Neural progenitor cell (in vitro differentiated cells): ENCODE results near the gene PSD2. TPM values are rescaled to one million over a fixed set of nuclear protein-coding genes. Genes with fewer than 3 reads are reported as not detected.

Experiments used
- DNase-seq: peaks from one replicate; pipeline ENCODE4 v3.0.0-alpha.2; 2016; ENCODE audit warnings: low spot score
- H2AFZ ChIP-seq: fragments of 200-600 bp; sonication (generic); replicated peaks from 2 replicates; pipeline ENCODE4 v1.6.1; 2016; ENCODE audit warnings: antibody characterized with exemption
- H3F3A ChIP-seq: fragments of 200-600 bp; sonication (generic); 2 replicates; pipeline ENCODE4 v1.6.1; 2016; ENCODE audit warnings: antibody characterized with exemption, low read depth
- H3K27ac ChIP-seq: fragments of 200-600 bp; sonication (generic); 2 replicates; pipeline ENCODE4 v1.5.1; 2016; ENCODE audit warnings: mild to moderate bottlenecking
- H3K27me3 ChIP-seq: fragments of 200-600 bp; sonication (generic); 2 replicates; pipeline ENCODE4 v1.6.1; 2016; ENCODE audit warnings: mild to moderate bottlenecking, moderate library complexity
- H3K36me3 ChIP-seq: fragments of 200-600 bp; sonication (generic); 2 replicates; pipeline ENCODE4 v1.5.1; 2016
- H3K4me1 ChIP-seq: fragments of 200-600 bp; sonication (generic); 2 replicates; pipeline ENCODE4 v1.6.1; 2016; ENCODE audit warnings: mixed run types
- H3K4me2 ChIP-seq: fragments of 200-600 bp; sonication (generic); 2 replicates; pipeline ENCODE4 v1.6.1; 2016
- H3K4me3 ChIP-seq: fragments of 200-600 bp; sonication (generic); 2 replicates; pipeline ENCODE4 v1.5.1; 2016
- H3K79me2 ChIP-seq: fragments of 200-600 bp; sonication (generic); 2 replicates; pipeline ENCODE4 v1.6.1; 2016; ENCODE audit warnings: low read depth
- H3K9ac ChIP-seq: fragments of 200-600 bp; sonication (generic); 2 replicates; pipeline ENCODE4 v1.6.1; 2016
- H3K9me3 ChIP-seq: fragments of 200-600 bp; sonication (generic); 2 replicates; pipeline ENCODE4 v1.5.1; 2016; ENCODE audit warnings: low read depth
- H4K20me1 ChIP-seq: fragments of 200-600 bp; sonication (generic); 2 replicates; pipeline ENCODE4 v1.6.1; 2016; ENCODE audit warnings: low read depth
- H3K27ac Mint-ChIP-seq: 3 replicates; pipeline ENCODE4 v1.8.0; 2021; ENCODE audit warnings: mixed read lengths
- H3K27me3 Mint-ChIP-seq: 2 replicates; pipeline ENCODE4 v1.8.0; 2022; ENCODE audit warnings: low read depth, mild to moderate bottlenecking, inconsistent platforms, moderate library complexity, mixed read lengths; ENCODE audit not compliant: insufficient read depth
- H3K36me3 Mint-ChIP-seq: 3 replicates; pipeline ENCODE4 v1.8.0; 2021; ENCODE audit warnings: mixed read lengths
- H3K4me1 Mint-ChIP-seq: 3 replicates; pipeline ENCODE4 v1.8.0; 2021; ENCODE audit warnings: mixed read lengths
- H3K4me3 Mint-ChIP-seq: 3 replicates; pipeline ENCODE4 v1.8.0; 2021; ENCODE audit warnings: mild to moderate bottlenecking, moderate library complexity, mixed read lengths
- H3K9me3 Mint-ChIP-seq: 3 replicates; pipeline ENCODE4 v1.8.0; 2020; ENCODE audit warnings: mixed read lengths
- EZH2 ChIP-seq: fragments of 200-600 bp; sonication (generic); IDR thresholded peaks from 2 replicates; pipeline ENCODE4 v1.6.1; 2017; ENCODE audit warnings: antibody characterized with exemption, mild to moderate bottlenecking, moderate library complexity
- EZH2phosphoT487 ChIP-seq: fragments of 200-600 bp; sonication (generic); IDR thresholded peaks from 2 replicates; pipeline ENCODE4 v1.6.1; 2017; ENCODE audit warnings: antibody characterized with exemption
- total RNA-seq: library from RNA; depleted of rRNA; stranded (reverse); fragments of >200 nt; gene quantifications from 2 replicates; pipeline ENCODE4 v1.2.3, GENCODE V29; 2015; ENCODE audit warnings: low replicate concordance
- TF ChIP-seq, protein P1 (sequence below): fragments of 200-600 bp; sonication (generic); IDR thresholded peaks from 2 replicates; pipeline ENCODE4 v1.5.1; 2017; ENCODE audit warnings: antibody characterized with exemption, mild to moderate bottlenecking

The PSD2 gene
- total RNA-seq, 1 donor from 2014 or later = 0.09 TPM

DNA sequence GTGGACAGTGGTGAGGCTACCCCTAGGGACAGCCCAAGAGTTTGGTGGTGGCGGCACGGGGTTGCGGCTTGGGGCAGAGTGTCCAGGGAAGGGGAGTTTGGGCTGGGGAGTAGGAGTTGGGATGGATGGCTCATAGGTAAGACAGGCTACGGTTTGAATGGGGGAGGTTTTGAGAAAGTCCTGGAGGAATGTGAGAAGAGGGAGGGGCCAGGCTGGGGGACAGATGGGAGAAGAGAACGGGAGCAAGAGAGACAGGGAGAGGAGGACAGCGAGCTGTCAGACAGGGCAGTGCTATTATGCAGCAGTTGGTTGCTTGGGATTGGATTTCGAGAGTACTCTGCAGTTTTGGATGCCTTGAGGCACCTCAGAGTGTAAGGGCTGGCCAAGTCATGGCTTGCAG is 24.5 kb downstream of the PSD2 start:
- no peaks in the 10 kb centered on the region for H3F3A ChIP-seq
- no peak overlapping the region for H3K27ac ChIP-seq
- H3K4me1 ChIP-seq = no peaks in the 10 kb centered on the region
- peaks cover 10% of the 10 kb centered on the region for H3K9me3 Mint-ChIP-seq
- H3K79me2 ChIP-seq = no peaks in the 10 kb centered on the region
- H3K36me3 ChIP-seq = no peaks in the 10 kb centered on the region
- TF ChIP-seq EZH2 (no peak), EZH2phosphoT487 (no peak)
- TF ChIP-seq, protein P1, sequence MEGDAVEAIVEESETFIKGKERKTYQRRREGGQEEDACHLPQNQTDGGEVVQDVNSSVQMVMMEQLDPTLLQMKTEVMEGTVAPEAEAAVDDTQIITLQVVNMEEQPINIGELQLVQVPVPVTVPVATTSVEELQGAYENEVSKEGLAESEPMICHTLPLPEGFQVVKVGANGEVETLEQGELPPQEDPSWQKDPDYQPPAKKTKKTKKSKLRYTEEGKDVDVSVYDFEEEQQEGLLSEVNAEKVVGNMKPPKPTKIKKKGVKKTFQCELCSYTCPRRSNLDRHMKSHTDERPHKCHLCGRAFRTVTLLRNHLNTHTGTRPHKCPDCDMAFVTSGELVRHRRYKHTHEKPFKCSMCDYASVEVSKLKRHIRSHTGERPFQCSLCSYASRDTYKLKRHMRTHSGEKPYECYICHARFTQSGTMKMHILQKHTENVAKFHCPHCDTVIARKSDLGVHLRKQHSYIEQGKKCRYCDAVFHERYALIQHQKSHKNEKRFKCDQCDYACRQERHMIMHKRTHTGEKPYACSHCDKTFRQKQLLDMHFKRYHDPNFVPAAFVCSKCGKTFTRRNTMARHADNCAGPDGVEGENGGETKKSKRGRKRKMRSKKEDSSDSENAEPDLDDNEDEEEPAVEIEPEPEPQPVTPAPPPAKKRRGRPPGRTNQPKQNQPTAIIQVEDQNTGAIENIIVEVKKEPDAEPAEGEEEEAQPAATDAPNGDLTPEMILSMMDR = no peak
- H3K4me3 ChIP-seq = no peak overlapping the region
- no peaks in the 10 kb centered on the region for H3K36me3 Mint-ChIP-seq
- H3K27me3 Mint-ChIP-seq = peaks cover 8% of the 10 kb centered on the region
- no peaks in the 10 kb centered on the region for H3K9me3 ChIP-seq
- H3K4me2 ChIP-seq = no peak overlapping the region
- H3K27me3 ChIP-seq = peaks cover 5% of the 10 kb centered on the region
- H3K9ac ChIP-seq = no peak overlapping the region
- no peak overlapping the region for H3K27ac Mint-ChIP-seq
- no peak overlapping the region for H3K4me3 Mint-ChIP-seq
- peak; percentile 23 for DNase-seq
- no peaks in the 10 kb centered on the region for H3K4me1 Mint-ChIP-seq
- H2AFZ ChIP-seq = no peak overlapping the region
- no peaks in the 10 kb centered on the region for H4K20me1 ChIP-seq

DNA sequence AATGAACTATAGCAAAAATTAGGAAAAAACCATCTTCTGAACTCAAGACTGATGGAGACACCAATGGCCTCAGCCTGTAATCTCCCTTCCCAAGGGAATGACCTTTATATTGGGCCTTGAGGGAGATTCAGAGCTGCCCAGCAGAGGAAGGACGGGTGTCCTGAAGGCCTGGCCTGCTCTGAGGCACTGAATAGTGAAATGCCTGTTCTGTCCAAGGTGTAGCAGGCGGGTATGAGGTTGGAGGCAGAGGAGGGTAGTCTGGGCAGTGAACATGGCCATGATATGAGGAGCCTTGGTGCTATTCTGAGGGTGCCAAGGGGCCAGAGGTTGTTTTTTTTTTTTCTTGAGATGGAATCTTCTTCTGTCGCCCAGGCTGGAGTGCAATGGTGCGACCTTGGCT is 25.0 kb downstream of the PSD2 start:
- Histone ChIP-seq H3K27me3 (peaks cover 5% of the 10 kb centered on the region), H3K9me3 (no peaks in the 10 kb centered on the region), H3K9ac (no peak overlapping the region), H2AFZ (no peak overlapping the region), H3K79me2 (no peaks in the 10 kb centered on the region), H3K27ac (no peak overlapping the region), H3F3A (no peaks in the 10 kb centered on the region), H3K4me2 (no peak overlapping the region), H4K20me1 (no peaks in the 10 kb centered on the region), H3K4me3 (no peak overlapping the region), H3K36me3 (no peaks in the 10 kb centered on the region), H3K4me1 (no peaks in the 10 kb centered on the region)
- DNase-seq = no peak
- Mint-ChIP-seq H3K36me3 (no peaks in the 10 kb centered on the region), H3K27me3 (peaks cover 10% of the 10 kb centered on the region), H3K4me3 (no peak overlapping the region), H3K9me3 (peaks cover 10% of the 10 kb centered on the region), H3K27ac (no peak overlapping the region), H3K4me1 (no peaks in the 10 kb centered on the region)
- TF ChIP-seq, protein P1 = no peak
- no peak for TF ChIP-seq EZH2
- TF ChIP-seq EZH2phosphoT487 = no peak

DNA sequence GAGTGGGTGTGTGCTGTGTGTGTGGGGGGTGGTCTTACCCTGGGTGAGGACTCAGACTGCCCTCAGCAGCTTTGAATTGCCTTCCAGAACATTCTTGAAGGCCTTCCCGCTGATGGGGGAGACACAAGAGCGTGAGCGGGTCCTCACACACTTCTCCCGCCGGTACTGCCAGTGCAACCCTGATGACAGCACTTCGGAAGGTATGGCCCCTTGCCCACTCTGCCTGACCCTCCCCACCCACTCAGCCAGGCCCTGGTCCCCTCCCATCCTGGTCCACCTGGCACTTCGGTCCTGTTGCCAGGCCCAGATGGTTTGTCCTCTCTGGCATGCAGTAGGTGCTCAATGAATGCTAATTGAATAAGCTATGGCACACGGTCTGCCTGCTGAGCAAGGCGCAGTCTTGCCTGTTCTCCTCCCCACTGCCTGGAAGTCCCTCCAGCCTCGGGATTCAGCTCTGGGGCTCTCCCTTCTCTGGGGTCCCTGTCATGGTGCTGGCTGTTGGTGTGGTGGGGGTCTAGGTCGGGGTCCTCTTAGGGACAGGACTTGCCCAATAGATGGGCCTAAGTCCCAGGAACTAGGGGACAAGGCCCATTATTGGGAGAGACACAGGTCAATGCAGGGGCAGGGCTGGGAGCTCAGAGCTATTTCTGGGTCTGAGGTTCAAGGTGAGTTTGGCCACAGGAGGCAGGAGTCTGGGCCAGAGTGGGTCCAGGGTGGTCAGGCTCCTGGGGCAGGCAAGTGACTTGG is 26.4 kb downstream of the PSD2 start:
- TF ChIP-seq EZH2phosphoT487 (no peak), EZH2 (no peak)
- TF ChIP-seq, protein P1 = no peak
- no peak for DNase-seq
- no peaks in the 10 kb centered on the region for H3K36me3 ChIP-seq
- no peaks in the 10 kb centered on the region for H3K9me3 ChIP-seq
- Mint-ChIP-seq H3K36me3 (no peaks in the 10 kb centered on the region), H3K4me3 (no peak overlapping the region), H3K27ac (no peak overlapping the region), H3K4me1 (no peaks in the 10 kb centered on the region), H3K27me3 (peaks cover 10% of the 10 kb centered on the region), H3K9me3 (peaks cover 10% of the 10 kb centered on the region)
- H3K4me1 ChIP-seq = no peaks in the 10 kb centered on the region
- no peaks in the 10 kb centered on the region for H3F3A ChIP-seq
- peaks cover 5% of the 10 kb centered on the region for H3K27me3 ChIP-seq
- H4K20me1 ChIP-seq = no peaks in the 10 kb centered on the region
- no peaks in the 10 kb centered on the region for H3K79me2 ChIP-seq
- no peak overlapping the region for H3K4me2 ChIP-seq
- H3K4me3 ChIP-seq = no peak overlapping the region
- H2AFZ ChIP-seq = no peak overlapping the region
- no peak overlapping the region for H3K9ac ChIP-seq
- no peak overlapping the region for H3K27ac ChIP-seq
